WERI-Rb-1 (cell line): ENCODE results near the gene CD3D.

Experiments used
- DNase-seq: peaks from one replicate; pipeline ENCODE4 v3.0.0-alpha.2; 2020
- H3K27ac ChIP-seq: fragments of 250-450 bp; sonication (Bioruptor Pico); 2 replicates; pipeline ENCODE4 v1.5.1; 2020; ENCODE audit warnings: mild to moderate bottlenecking, moderate library complexity
- H3K27me3 ChIP-seq: fragments of 250-450 bp; sonication (Bioruptor Pico); 2 replicates; pipeline ENCODE4 v1.5.1; 2021; ENCODE audit warnings: mild to moderate bottlenecking, low read depth, moderate library complexity; ENCODE audit not compliant: insufficient read depth, severe bottlenecking
- H3K36me3 ChIP-seq: fragments of 250-450 bp; sonication (Bioruptor Pico); 2 replicates; pipeline ENCODE4 v1.5.1; 2020; ENCODE audit warnings: mild to moderate bottlenecking, moderate library complexity
- H3K4me3 ChIP-seq: 2 replicates; pipeline ENCODE4 v1.5.1; 2011; ENCODE audit warnings: low read depth, mild to moderate bottlenecking, control low read depth, low read length
- H3K9me3 ChIP-seq: fragments of 250-450 bp; sonication (Bioruptor Pico); 2 replicates; pipeline ENCODE4 v1.5.1; 2021; ENCODE audit warnings: mild to moderate bottlenecking, moderate library complexity; ENCODE audit not compliant: severe bottlenecking
- CTCF ChIP-seq: IDR thresholded peaks from 2 replicates; pipeline ENCODE4 v1.5.1; 2011; ENCODE audit warnings: low read depth, mild to moderate bottlenecking, control low read depth, inconsistent platforms, low read length

The CD3D gene

DNA sequence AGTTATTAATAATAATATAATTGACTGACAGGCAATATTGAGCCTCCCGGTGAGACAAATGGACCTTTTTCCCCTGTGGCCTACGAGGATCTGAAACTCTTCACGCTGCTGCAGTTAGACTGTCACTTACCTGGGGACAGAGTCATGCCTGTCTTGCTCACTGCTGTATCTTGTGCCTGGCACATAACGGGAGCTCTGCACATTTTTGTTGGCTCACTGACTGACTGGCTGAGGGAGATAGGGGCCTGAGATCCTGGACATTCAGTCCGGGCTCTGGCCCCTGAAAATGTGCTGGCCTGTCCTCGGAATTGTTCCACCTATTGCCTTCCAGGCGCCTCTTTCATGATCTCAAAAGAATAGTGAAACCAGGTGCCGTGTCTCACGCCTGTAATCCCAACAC is 743 bp upstream of the CD3D start:
- DNase-seq, result no peak
- Histone ChIP-seq H3K9me3 (no peaks in the 10 kb centered on the region), H3K36me3 (no peaks in the 10 kb centered on the region), H3K4me3 (no peak overlapping the region), H3K27me3 (no peaks in the 10 kb centered on the region), H3K27ac (no peak overlapping the region)
- TF ChIP-seq CTCF, result no peak

- H3K27me3 ChIP-seq, result no peaks in the 10 kb centered on the region
- DNase-seq, result no peak
- no peak overlapping the region for H3K27ac ChIP-seq
- H3K4me3 ChIP-seq, result no peak overlapping the region
- no peaks in the 10 kb centered on the region for H3K36me3 ChIP-seq
- H3K9me3 ChIP-seq, result no peaks in the 10 kb centered on the region
- TF ChIP-seq CTCF, result no peak
Measured at GRCh38 chr11:118341815-118342489, 553 bp downstream of the CD3D start.

DNA sequence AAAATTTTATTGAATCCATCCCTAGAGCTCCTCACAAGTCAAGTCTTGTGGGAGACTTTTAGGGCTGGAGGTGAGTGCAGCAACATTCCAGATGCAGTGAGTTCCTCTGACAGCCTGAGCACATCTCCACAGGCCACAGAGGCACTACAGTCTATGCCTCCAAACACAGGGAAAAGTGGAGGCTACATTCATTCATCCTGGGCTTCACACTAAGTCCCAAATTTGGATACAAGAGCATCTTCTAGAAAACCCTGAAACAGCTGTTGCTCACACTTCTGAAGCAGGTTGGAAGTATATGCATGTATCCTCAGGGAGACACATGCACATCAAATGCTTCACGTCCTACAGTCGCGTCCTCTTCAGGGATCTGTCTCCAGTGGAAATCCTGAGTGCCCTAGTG is 1.2 kb downstream of the CD3D start:
- Histone ChIP-seq H3K27ac (no peak overlapping the region), H3K9me3 (no peaks in the 10 kb centered on the region), H3K27me3 (no peaks in the 10 kb centered on the region), H3K4me3 (no peak overlapping the region), H3K36me3 (no peaks in the 10 kb centered on the region)
- no peak for DNase-seq
- no peak for TF ChIP-seq CTCF

DNA sequence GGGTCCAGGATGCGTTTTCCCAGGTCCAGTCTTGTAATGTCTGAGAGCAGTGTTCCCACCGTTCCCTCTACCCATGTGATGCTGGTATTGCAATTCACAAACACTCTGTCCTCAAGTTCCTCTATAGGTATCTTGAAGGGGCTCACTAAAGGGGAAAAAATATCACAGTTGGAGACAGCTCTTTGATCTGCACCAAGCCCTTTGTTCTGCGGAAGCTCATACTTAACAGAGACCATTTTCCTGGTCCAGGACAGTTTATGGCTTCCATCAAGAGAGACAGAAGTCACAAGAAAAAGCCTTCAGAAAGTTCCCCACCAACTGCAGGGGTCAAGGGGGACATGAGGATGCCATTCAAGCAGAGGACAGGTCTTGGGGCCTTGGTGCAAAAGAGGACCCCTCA is 2.1 kb downstream of the CD3D start:
- Histone ChIP-seq H3K36me3 (no peaks in the 10 kb centered on the region), H3K27me3 (no peaks in the 10 kb centered on the region), H3K27ac (no peak overlapping the region), H3K9me3 (no peaks in the 10 kb centered on the region), H3K4me3 (no peak overlapping the region)
- no peak for TF ChIP-seq CTCF
- no peak for DNase-seq

DNA sequence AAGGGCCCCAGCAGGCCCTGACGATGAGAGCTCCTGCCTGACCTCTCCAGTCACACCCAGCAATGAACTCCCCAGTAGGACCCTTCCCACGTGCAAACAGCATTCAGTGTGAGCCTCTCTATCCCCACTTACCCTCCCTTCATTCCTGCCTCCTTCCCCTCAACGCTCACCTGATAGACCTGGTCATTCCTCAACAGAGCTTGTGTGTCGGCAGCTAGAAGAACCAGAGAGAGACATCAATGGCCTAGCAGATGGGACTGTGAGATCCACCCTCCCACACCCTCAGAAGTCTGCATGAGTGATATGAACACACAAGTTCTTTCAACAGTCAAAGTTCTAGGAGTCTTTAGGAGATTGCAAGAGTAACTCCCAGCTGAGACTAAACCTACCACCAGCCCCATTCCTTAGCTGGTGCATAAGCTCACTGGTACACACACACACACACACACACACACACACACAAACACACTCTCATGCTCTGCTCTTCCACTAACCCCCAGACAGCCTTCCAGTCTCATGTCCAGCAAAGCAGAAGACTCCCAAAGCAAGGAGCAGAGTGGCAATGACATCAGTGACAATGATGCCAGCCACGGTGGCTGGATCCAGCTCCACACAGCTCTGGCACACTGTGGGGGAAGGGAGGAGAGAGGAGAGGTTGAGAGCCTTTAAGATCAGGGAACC is 3.1 kb downstream of the CD3D start:
- Histone ChIP-seq H3K4me3 (no peak overlapping the region), H3K27me3 (no peaks in the 10 kb centered on the region), H3K27ac (no peak overlapping the region), H3K36me3 (no peaks in the 10 kb centered on the region), H3K9me3 (no peaks in the 10 kb centered on the region)
- no peak for TF ChIP-seq CTCF
- no peak for DNase-seq

- Histone ChIP-seq H3K4me3 (no peak overlapping the region), H3K9me3 (no peaks in the 10 kb centered on the region), H3K27me3 (no peaks in the 10 kb centered on the region), H3K27ac (no peak overlapping the region), H3K36me3 (no peaks in the 10 kb centered on the region)
- DNase-seq, result no peak
- no peak for TF ChIP-seq CTCF
Measured at GRCh38 chr11:118338637-118339061, 3.9 kb downstream of the CD3D start.
